Measurements from ENCODE around the gene ATF6B. TPM values are rescaled to one million over a fixed set of nuclear protein-coding genes. Genes with fewer than 3 reads are reported as not detected.

The ATF6B gene
- total and polyA plus RNA-seq, 2 of the 13 experiments (the other 11 are each of a cell fraction or from before 2014, with no cell fraction given), result 18.1 to 44.0 TPM

GRCh38 chr6:32128751-32129296, 778 bp upstream of the ATF6B start:
- Histone ChIP-seq H3K4me3 (replicated peaks in 1 of 3; ENCODE audit: insufficient read depth in 1 of 3, low read depth in 2 of 3, low read length in 3 of 3) (peak overlapping the region; percentile 79 to 100 (median 87)), H3K27ac (ENCODE audit: extremely low read length, insufficient read depth, low read length) (peak overlapping the region; percentile 56), H3K79me2 (ENCODE audit: insufficient read depth, low read length) (peaks cover 25% of the 10 kb centered on the region), H3K9ac (ENCODE audit: insufficient read depth, low read depth, low read length) (peak overlapping the region; percentile 75), H3K4me1 (ENCODE audit: insufficient read depth, low read length) (peaks cover 33% of the 10 kb centered on the region), H3K36me3 (replicated peaks in 1 of 2; ENCODE audit: control insufficient read depth in 1 of 2, insufficient read depth in 2 of 2, low read length in 2 of 2) (peaks cover 0 to 19% of the 10 kb centered on the region in 2 experiments; a peak in 3 of 5 replicates), H3K9me3 (ENCODE audit: low read length) (no peaks in the 10 kb centered on the region), H2AFZ (ENCODE audit: low read length) (no peak overlapping the region), H3K27me3 (ENCODE audit: control insufficient read depth in 1 of 2, insufficient read depth in 2 of 2, low read length in 2 of 2) (peaks cover 0 to 3% of the 10 kb centered on the region in 2 experiments; a peak in 2 of 5 replicates), H3K4me2 (ENCODE audit: low read depth, low read length) (peak overlapping the region; percentile 93), H4K20me1 (ENCODE audit: insufficient read depth, low read length) (no peaks in the 10 kb centered on the region)
- intact Hi-C loops (cut with micrococcal nuclease; ENCODE audit: unreplicated experiment), result loop anchor here (1.0 kb wide), 1 partner anchor 49 kb away; the partner anchor contains the start of gene RNF5
- FAIRE-seq, result no peak
- DNase-seq (ENCODE audit: low spot score), result no peak
- POLR2A ChIA-PET, result interaction anchor here (0.7 to 4.4 kb wide), 25 partner anchors 8 to 843 kb away, joined by 3 to 35 read pairs (median 4); partner anchors contain the start of genes AGPAT1, APOM, HSPA1B and PBX2
- ATAC-seq, result no peak
- in situ Hi-C loops (cut with HindIII; ENCODE audit: extremely low pct_ligation_motif_present, low pct_unique_long_range_greater_than_20kb), result no loop called here
- no TSS peak for BruUV-seq (replicated peaks)
- CTCF ChIA-PET (ENCODE audit: low intra/inter-chr PET ratio, low total read pairs), result no interaction called here
- WGBS (ENCODE audit: low lambda C conversion rate), result 74% methylated on average over 13 of the region's 13 CpGs
- TF ChIP-seq ARNT (IDR thresholded peaks at IDR 0.05), result no peak
- TF ChIP-seq ZNF556 (CRISPR knock-in tag; IDR thresholded peaks at IDR 0.05; ENCODE audit: borderline replicate concordance), result 0 out of 2 replicates have a peak, but pooled peaks have one; percentile 5
- TF ChIP-seq MTA1 (CRISPR knock-in tag; IDR thresholded peaks at IDR 0.05; ENCODE audit: borderline replicate concordance), result peak; percentile 42; the same call in 1 of the 2 replicates
- peak; percentile 52 for TF ChIP-seq KDM5B (CRISPR knock-in tag; IDR thresholded peaks at IDR 0.05; ENCODE audit: borderline replicate concordance)
- no peak for TF ChIP-seq ATF7 (IDR thresholded peaks at IDR 0.05)
- no peak for TF ChIP-seq ATF7 (CRISPR knock-in tag; IDR thresholded peaks at IDR 0.05)
- TF ChIP-seq FOXK1 (CRISPR knock-in tag; IDR thresholded peaks at IDR 0.05; ENCODE audit: borderline replicate concordance, low read depth), result no peak
- TF ChIP-seq, protein P1, sequence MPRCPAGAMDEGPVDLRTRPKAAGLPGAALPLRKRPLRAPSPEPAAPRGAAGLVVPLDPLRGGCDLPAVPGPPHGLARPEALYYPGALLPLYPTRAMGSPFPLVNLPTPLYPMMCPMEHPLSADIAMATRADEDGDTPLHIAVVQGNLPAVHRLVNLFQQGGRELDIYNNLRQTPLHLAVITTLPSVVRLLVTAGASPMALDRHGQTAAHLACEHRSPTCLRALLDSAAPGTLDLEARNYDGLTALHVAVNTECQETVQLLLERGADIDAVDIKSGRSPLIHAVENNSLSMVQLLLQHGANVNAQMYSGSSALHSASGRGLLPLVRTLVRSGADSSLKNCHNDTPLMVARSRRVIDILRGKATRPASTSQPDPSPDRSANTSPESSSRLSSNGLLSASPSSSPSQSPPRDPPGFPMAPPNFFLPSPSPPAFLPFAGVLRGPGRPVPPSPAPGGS (CRISPR knock-in tag; IDR thresholded peaks at IDR 0.05), result 0 out of 2 replicates have a peak, but pooled peaks have one; percentile 50
- TF ChIP-seq ZNF230 (CRISPR knock-in tag; IDR thresholded peaks at IDR 0.05), result 0 out of 2 replicates have a peak, but pooled peaks have one; percentile 28
- TF ChIP-seq, protein P2, sequence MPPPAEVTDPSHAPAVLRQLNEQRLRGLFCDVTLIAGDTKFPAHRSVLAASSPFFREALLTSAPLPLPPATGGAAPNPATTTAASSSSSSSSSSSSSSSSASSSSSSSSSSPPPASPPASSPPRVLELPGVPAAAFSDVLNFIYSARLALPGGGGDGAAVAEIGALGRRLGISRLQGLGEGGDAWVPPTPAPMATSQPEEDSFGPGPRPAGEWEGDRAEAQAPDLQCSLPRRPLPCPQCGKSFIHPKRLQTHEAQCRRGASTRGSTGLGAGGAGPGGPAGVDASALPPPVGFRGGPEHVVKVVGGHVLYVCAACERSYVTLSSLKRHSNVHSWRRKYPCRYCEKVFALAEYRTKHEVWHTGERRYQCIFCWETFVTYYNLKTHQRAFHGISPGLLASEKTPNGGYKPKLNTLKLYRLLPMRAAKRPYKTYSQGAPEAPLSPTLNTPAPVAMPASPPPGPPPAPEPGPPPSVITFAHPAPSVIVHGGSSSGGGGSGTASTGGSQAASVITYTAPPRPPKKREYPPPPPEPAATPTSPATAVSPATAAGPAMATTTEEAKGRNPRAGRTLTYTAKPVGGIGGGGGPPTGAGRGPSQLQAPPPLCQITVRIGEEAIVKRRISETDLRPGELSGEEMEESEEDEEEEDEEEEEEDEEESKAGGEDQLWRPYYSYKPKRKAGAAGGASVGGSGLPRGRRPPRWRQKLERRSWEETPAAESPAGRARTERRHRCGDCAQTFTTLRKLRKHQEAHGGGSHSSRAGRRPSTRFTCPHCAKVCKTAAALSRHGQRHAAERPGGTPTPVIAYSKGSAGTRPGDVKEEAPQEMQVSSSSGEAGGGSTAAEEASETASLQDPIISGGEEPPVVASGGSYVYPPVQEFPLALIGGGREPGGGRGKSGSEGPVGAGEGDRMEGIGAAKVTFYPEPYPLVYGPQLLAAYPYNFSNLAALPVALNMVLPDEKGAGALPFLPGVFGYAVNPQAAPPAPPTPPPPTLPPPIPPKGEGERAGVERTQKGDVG (CRISPR knock-in tag; IDR thresholded peaks at IDR 0.05; ENCODE audit: borderline replicate concordance), result peak; percentile 37; the same call in 1 of the 2 replicates
- TF ChIP-seq RFX5 (IDR thresholded peaks at IDR 0.05; ENCODE audit: low read depth, low read length), result peak; percentile 87
- TF ChIP-seq ZNF883 (CRISPR knock-in tag; IDR thresholded peaks at IDR 0.05; ENCODE audit: not compliant biosample characterization), result peak; percentile 7
- peak; percentile 76; the same call in 1 of the 2 replicates for TF ChIP-seq ZBTB38 (CRISPR knock-in tag; IDR thresholded peaks at IDR 0.05)
- TF ChIP-seq SNAPC4 (CRISPR knock-in tag; IDR thresholded peaks at IDR 0.05), result no peak
- TF ChIP-seq KLF9 (CRISPR knock-in tag; IDR thresholded peaks at IDR 0.05; ENCODE audit: low read depth), result no peak

Data from HepG2 (cell line).